GM12878 (cell line): Measurements from ENCODE around the gene BPI. TPM values are rescaled to one million over a fixed set of nuclear protein-coding genes. Genes with fewer than 3 reads are reported as not detected.

ENCODE experiments used
- EED ChIP-seq: sonication (generic); IDR thresholded peaks from 2 replicates; pipeline ENCODE4 v1.6.1; 2016; ENCODE audit warnings: antibody characterized with exemption, low read depth
- FOXK2 ChIP-seq: fragments of 450-650 bp; IDR thresholded peaks from 2 replicates; pipeline ENCODE4 v1.6.1; 2017; ENCODE audit warnings: mild to moderate bottlenecking, moderate library complexity
- HDAC2 ChIP-seq: fragments of 200-600 bp; sonication (generic); IDR thresholded peaks from 2 replicates; pipeline ENCODE4 v1.6.1; 2017
- IKZF2 ChIP-seq, 2 experiments: fragments of 450-650 bp; IDR thresholded peaks; 2 replicates each; pipeline ENCODE4 v1.6.1; 2017; ENCODE audit warnings: mild to moderate bottlenecking in 2 of 2, moderate library complexity in 2 of 2
- SMAD1 ChIP-seq: fragments of 450-650 bp; IDR thresholded peaks from 2 replicates; pipeline ENCODE4 v1.6.1; 2018; ENCODE audit warnings: mild to moderate bottlenecking, low read depth; ENCODE audit not compliant: partially characterized antibody
- TAF1 ChIP-seq: IDR thresholded peaks from 2 replicates; pipeline ENCODE4 v1.6.1; 2011; ENCODE audit warnings: mild to moderate bottlenecking, low read depth, low read length, borderline replicate concordance
- ZSCAN29 ChIP-seq: fragments of 450-650 bp; IDR thresholded peaks from 2 replicates; pipeline ENCODE4 v1.6.1; 2017; ENCODE audit warnings: mild to moderate bottlenecking, moderate library complexity
- polyA plus RNA-seq, 11 experiments: library from polyadenylated mRNA; depleted of rRNA in 4 of 11; unstranded in 6 of 11; stranded (reverse) in 5 of 11; fragments of >200 nt; fragmentation: Nextera tagmentation in 4 of 11; fragmentation: Illumina TruSeq in 1 of 11; extraction: Ambion mirVana in 4 of 11; extraction: Trizol in 1 of 11; gene quantifications; 1 replicate in 1 of 11; 2 replicates in 10 of 11; pipeline versions ENCODE4 v1.2.1 to v1.2.3, GENCODE V29; 2011 to 2016; ENCODE audit warnings: inconsistent platforms in 2 of 11, missing spikeins in 2 of 11, low read depth in 1 of 11
- total RNA-seq, 4 experiments: library from RNA; depleted of rRNA in 3 of 4; stranded (reverse); fragments of >200 nt in 3 of 4; fragmentation: Illumina TruSeq in 1 of 4; extraction: Trizol in 1 of 4; gene quantifications; 2 replicates each; pipeline versions ENCODE4 v1.2.1 to v1.2.3, GENCODE V29; 2013 to 2021
- TF ChIP-seq, protein P1 (sequence below): fragments of 450-650 bp; IDR thresholded peaks from 2 replicates; pipeline ENCODE4 v1.6.1; 2018; ENCODE audit warnings: mild to moderate bottlenecking, low read depth, moderate library complexity; ENCODE audit not compliant: partially characterized antibody
- TF ChIP-seq, protein P2 (sequence below): fragments of 150-350 bp; IDR thresholded peaks from 2 replicates; pipeline ENCODE4 v1.6.1; 2016; ENCODE audit warnings: low read depth, low read length
- TF ChIP-seq, protein P3 (sequence below): IDR thresholded peaks from 2 replicates; pipeline ENCODE4 v1.6.1; 2012; ENCODE audit warnings: mild to moderate bottlenecking, low read depth, low read length

Gene BPI
- total and polyA plus RNA-seq, 10 of the 15 experiments (the other 5 are each of a cell fraction or from before 2014, with no cell fraction given) = not detected

DNA sequence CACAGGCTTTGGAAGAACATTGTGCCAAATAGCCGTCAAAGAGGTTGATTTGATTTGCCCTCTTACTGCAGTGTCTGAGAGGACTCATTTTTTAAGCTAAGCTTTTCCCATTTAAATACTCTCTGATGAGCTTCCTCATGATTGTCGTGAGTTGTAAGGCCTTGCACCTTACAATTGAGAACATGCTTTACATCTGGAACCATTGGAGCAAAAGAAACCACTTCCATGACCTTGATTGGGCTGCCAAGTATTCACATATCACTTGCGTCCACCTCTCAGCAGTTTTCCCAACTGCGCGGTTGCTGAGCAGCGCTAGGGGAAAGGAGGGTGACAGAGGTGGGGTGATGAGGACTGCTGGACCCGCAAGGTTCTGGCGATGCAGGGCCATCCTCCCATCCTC is 30.1 kb downstream of the BPI start (continued):
- TF ChIP-seq, protein P1, sequence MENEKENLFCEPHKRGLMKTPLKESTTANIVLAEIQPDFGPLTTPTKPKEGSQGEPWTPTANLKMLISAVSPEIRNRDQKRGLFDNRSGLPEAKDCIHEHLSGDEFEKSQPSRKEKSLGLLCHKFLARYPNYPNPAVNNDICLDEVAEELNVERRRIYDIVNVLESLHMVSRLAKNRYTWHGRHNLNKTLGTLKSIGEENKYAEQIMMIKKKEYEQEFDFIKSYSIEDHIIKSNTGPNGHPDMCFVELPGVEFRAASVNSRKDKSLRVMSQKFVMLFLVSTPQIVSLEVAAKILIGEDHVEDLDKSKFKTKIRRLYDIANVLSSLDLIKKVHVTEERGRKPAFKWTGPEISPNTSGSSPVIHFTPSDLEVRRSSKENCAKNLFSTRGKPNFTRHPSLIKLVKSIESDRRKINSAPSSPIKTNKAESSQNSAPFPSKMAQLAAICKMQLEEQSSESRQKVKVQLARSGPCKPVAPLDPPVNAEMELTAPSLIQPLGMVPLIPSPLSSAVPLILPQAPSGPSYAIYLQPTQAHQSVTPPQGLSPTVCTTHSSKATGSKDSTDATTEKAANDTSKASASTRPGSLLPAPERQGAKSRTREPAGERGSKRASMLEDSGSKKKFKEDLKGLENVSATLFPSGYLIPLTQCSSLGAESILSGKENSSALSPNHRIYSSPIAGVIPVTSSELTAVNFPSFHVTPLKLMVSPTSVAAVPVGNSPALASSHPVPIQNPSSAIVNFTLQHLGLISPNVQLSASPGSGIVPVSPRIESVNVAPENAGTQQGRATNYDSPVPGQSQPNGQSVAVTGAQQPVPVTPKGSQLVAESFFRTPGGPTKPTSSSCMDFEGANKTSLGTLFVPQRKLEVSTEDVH = no peak
- TF ChIP-seq TAF1 (no peak), FOXK2 (no peak), SMAD1 (no peak), EED (no peak), IKZF2 (IDR thresholded peaks at IDR 0.05) (no peak), ZSCAN29 (no peak), HDAC2 (no peak)
- TF ChIP-seq, protein P2, sequence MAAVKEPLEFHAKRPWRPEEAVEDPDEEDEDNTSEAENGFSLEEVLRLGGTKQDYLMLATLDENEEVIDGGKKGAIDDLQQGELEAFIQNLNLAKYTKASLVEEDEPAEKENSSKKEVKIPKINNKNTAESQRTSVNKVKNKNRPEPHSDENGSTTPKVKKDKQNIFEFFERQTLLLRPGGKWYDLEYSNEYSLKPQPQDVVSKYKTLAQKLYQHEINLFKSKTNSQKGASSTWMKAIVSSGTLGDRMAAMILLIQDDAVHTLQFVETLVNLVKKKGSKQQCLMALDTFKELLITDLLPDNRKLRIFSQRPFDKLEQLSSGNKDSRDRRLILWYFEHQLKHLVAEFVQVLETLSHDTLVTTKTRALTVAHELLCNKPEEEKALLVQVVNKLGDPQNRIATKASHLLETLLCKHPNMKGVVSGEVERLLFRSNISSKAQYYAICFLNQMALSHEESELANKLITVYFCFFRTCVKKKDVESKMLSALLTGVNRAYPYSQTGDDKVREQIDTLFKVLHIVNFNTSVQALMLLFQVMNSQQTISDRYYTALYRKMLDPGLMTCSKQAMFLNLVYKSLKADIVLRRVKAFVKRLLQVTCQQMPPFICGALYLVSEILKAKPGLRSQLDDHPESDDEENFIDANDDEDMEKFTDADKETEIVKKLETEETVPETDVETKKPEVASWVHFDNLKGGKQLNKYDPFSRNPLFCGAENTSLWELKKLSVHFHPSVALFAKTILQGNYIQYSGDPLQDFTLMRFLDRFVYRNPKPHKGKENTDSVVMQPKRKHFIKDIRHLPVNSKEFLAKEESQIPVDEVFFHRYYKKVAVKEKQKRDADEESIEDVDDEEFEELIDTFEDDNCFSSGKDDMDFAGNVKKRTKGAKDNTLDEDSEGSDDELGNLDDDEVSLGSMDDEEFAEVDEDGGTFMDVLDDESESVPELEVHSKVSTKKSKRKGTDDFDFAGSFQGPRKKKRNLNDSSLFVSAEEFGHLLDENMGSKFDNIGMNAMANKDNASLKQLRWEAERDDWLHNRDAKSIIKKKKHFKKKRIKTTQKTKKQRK = no peak
- TF ChIP-seq, protein P3, sequence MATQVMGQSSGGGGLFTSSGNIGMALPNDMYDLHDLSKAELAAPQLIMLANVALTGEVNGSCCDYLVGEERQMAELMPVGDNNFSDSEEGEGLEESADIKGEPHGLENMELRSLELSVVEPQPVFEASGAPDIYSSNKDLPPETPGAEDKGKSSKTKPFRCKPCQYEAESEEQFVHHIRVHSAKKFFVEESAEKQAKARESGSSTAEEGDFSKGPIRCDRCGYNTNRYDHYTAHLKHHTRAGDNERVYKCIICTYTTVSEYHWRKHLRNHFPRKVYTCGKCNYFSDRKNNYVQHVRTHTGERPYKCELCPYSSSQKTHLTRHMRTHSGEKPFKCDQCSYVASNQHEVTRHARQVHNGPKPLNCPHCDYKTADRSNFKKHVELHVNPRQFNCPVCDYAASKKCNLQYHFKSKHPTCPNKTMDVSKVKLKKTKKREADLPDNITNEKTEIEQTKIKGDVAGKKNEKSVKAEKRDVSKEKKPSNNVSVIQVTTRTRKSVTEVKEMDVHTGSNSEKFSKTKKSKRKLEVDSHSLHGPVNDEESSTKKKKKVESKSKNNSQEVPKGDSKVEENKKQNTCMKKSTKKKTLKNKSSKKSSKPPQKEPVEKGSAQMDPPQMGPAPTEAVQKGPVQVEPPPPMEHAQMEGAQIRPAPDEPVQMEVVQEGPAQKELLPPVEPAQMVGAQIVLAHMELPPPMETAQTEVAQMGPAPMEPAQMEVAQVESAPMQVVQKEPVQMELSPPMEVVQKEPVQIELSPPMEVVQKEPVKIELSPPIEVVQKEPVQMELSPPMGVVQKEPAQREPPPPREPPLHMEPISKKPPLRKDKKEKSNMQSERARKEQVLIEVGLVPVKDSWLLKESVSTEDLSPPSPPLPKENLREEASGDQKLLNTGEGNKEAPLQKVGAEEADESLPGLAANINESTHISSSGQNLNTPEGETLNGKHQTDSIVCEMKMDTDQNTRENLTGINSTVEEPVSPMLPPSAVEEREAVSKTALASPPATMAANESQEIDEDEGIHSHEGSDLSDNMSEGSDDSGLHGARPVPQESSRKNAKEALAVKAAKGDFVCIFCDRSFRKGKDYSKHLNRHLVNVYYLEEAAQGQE = no peak
